Caco-2 (cell line): Measurements from ENCODE around the gene IDI1. TPM values are rescaled to one million over a fixed set of nuclear protein-coding genes. Genes with fewer than 3 reads are reported as not detected.

Source experiments
- BruUV-seq: library from RNA; stranded (reverse); fragments of 400-500 nt; replicated peaks from 2 replicates; lab custom pipeline; 2021; lab: Mats Ljungman, UMichigan
- CTCF ChIA-PET: fragments of 300-600 bp; sonication (Branson Sonifier 250); formaldehyde crosslinking; loops from one replicate; lab custom pipeline; 2022; ENCODE audit warnings: antibody characterized with exemption; lab: Charles Lee
- POLR2A ChIA-PET: fragments of 300-600 bp; sonication (Branson Sonifier 250); formaldehyde crosslinking; loops from one replicate; lab custom pipeline; 2022; ENCODE audit warnings: antibody characterized with exemption; lab: Charles Lee
- DNase-seq, 2 experiments: peaks; one replicate each; pipeline versions ENCODE4 v3.0.0 to v3.0.0-alpha.2; 2020 to 2022
- H3K27me3 ChIP-seq: replicated peaks from 2 replicates; pipeline ENCODE4 v1.6.0; 2011; ENCODE audit warnings: low read length; ENCODE audit not compliant: control insufficient read depth, insufficient read depth
- H3K36me3 ChIP-seq: 2 replicates; pipeline ENCODE4 v1.5.1; 2011; ENCODE audit warnings: low read length; ENCODE audit not compliant: control insufficient read depth, insufficient read depth
- H3K4me1 ChIP-seq: fragments of 250-450 bp; sonication (Bioruptor Pico); 2 replicates; pipeline ENCODE4 v1.5.1; 2020; ENCODE audit warnings: mild to moderate bottlenecking
- H3K4me3 ChIP-seq: 2 replicates; pipeline ENCODE4 v1.5.1; 2011; ENCODE audit warnings: low read depth, mild to moderate bottlenecking, control low read depth, low read length
- H3K9me3 ChIP-seq: fragments of 250-450 bp; sonication (Bioruptor Pico); 2 replicates; pipeline ENCODE4 v1.5.1; 2020; ENCODE audit warnings: mild to moderate bottlenecking, moderate library complexity
- H3K27ac Mint-ChIP-seq: one replicate; pipeline ENCODE4 v1.8.0; 2022; ENCODE audit warnings: mixed read lengths; ENCODE audit not compliant: unreplicated experiment
- H3K27me3 Mint-ChIP-seq: one replicate; pipeline ENCODE4 v1.8.0; 2022; ENCODE audit warnings: mixed read lengths; ENCODE audit not compliant: insufficient read depth, unreplicated experiment
- H3K36me3 Mint-ChIP-seq: one replicate; pipeline ENCODE4 v1.8.0; 2022; ENCODE audit warnings: mild to moderate bottlenecking, mixed read lengths; ENCODE audit not compliant: insufficient read depth, unreplicated experiment
- H3K4me1 Mint-ChIP-seq: one replicate; pipeline ENCODE4 v1.8.0; 2022; ENCODE audit warnings: low read depth, mixed read lengths; ENCODE audit not compliant: unreplicated experiment
- H3K4me3 Mint-ChIP-seq: one replicate; pipeline ENCODE4 v1.8.0; 2022; ENCODE audit warnings: mild to moderate bottlenecking, moderate library complexity, mixed read lengths; ENCODE audit not compliant: unreplicated experiment
- H3K9me3 Mint-ChIP-seq: one replicate; pipeline ENCODE4 v1.8.0; 2022; ENCODE audit warnings: mixed read lengths; ENCODE audit not compliant: unreplicated experiment
- CTCF ChIP-seq, 2 experiments: fragments of 200-600 bp in 1 of 2; IDR thresholded peaks; 1 replicate in 1 of 2; 2 replicates in 1 of 2; pipeline versions ENCODE4 v1.5.1 to v1.8.0; 2011 to 2022; ENCODE audit warnings: antibody characterized with exemption in 1 of 2, control low read depth in 1 of 2, inconsistent platforms in 1 of 2, low read depth in 1 of 2, low read length in 1 of 2, mild to moderate bottlenecking in 1 of 2, moderate library complexity in 1 of 2; ENCODE audit not compliant: insufficient read depth in 1 of 2, severe bottlenecking in 1 of 2, unreplicated experiment in 1 of 2
- intact Hi-C: fragments of 100-400 bp; cut with micrococcal nuclease; formaldehyde crosslinking; loops from one replicate; pipeline ENCODE4 v1.10.0; 2022; ENCODE audit not compliant: unreplicated experiment
- total RNA-seq: library from RNA; stranded (reverse); gene quantifications from 2 replicates; pipeline ENCODE4 v1.2.3, GENCODE V29; 2022

Gene IDI1
- total RNA-seq, 1 experiment from 2014 or later = 133 TPM

GRCh38 chr10:1020958-1021357, 28.0 kb downstream of the IDI1 start:
- H3K27ac Mint-ChIP-seq = no peak overlapping the region
- ChIA-PET CTCF (no interaction called here), POLR2A (interaction anchor here (1.0 to 1.1 kb wide), 2 partner anchors 14 to 28 kb away, joined by 4 to 5 read pairs; partner anchors contain the start of gene IDI1)
- no peaks in the 10 kb centered on the region for H3K27me3 ChIP-seq
- H3K4me3 Mint-ChIP-seq = no peak overlapping the region
- no peak overlapping the region for H3K4me3 ChIP-seq
- BruUV-seq = no TSS peak
- H3K4me1 Mint-ChIP-seq = no peaks in the 10 kb centered on the region
- no peaks in the 10 kb centered on the region; the same call in 1 of the 2 replicates for H3K36me3 ChIP-seq
- no peaks in the 10 kb centered on the region for H3K27me3 Mint-ChIP-seq
- no peak for TF ChIP-seq CTCF (IDR thresholded peaks at IDR 0.05; ENCODE audit: insufficient read depth in 1 of 2, low read depth in 1 of 2, low read length in 1 of 2, severe bottlenecking in 1 of 2, unreplicated experiment in 1 of 2)
- no peak for DNase-seq
- intact Hi-C loops = no loop called here
- peaks cover 65% of the 10 kb centered on the region for H3K36me3 Mint-ChIP-seq
- H3K4me1 ChIP-seq = no peaks in the 10 kb centered on the region
- H3K9me3 ChIP-seq = no peaks in the 10 kb centered on the region
- H3K9me3 Mint-ChIP-seq = no peaks in the 10 kb centered on the region

- H3K27me3 Mint-ChIP-seq = no peaks in the 10 kb centered on the region
- no peak for TF ChIP-seq CTCF (IDR thresholded peaks at IDR 0.05; ENCODE audit: insufficient read depth in 1 of 2, low read depth in 1 of 2, low read length in 1 of 2, severe bottlenecking in 1 of 2, unreplicated experiment in 1 of 2)
- H3K27me3 ChIP-seq = no peaks in the 10 kb centered on the region
- H3K4me1 Mint-ChIP-seq = no peaks in the 10 kb centered on the region
- H3K36me3 Mint-ChIP-seq = peaks cover 70% of the 10 kb centered on the region
- H3K36me3 ChIP-seq = no peaks in the 10 kb centered on the region; the same call in 1 of the 2 replicates
- ChIA-PET CTCF (no interaction called here), POLR2A (interaction anchor here (1.0 to 1.1 kb wide), 2 partner anchors 13 to 29 kb away, joined by 4 to 5 read pairs; partner anchors contain the start of gene IDI1)
- H3K9me3 Mint-ChIP-seq = no peaks in the 10 kb centered on the region
- BruUV-seq = no TSS peak
- DNase-seq = no peak
- intact Hi-C loops = no loop called here
- H3K4me3 Mint-ChIP-seq = no peak overlapping the region
- no peak overlapping the region for H3K27ac Mint-ChIP-seq
- no peaks in the 10 kb centered on the region for H3K4me1 ChIP-seq
- H3K9me3 ChIP-seq = no peaks in the 10 kb centered on the region
- H3K4me3 ChIP-seq = no peak overlapping the region
Observed at GRCh38 chr10:1020460-1020859, 28.5 kb downstream of the IDI1 start.

GRCh38 chr10:1019362-1019761, 29.6 kb downstream of the IDI1 start:
- no peaks in the 10 kb centered on the region for H3K4me1 Mint-ChIP-seq
- Histone ChIP-seq H3K27me3 (no peaks in the 10 kb centered on the region), H3K4me3 (no peak overlapping the region), H3K9me3 (no peaks in the 10 kb centered on the region), H3K4me1 (no peaks in the 10 kb centered on the region), H3K36me3 (no peaks in the 10 kb centered on the region; the same call in 1 of the 2 replicates)
- BruUV-seq = TSS peak; percentile 2
- intact Hi-C loops = no loop called here
- POLR2A ChIA-PET = interaction anchor here (0.7 to 0.8 kb wide), 2 partner anchors 30 to 514 kb away, joined by 3 to 4 read pairs; partner anchors contain the start of gene IDI1
- no peak overlapping the region for H3K27ac Mint-ChIP-seq
- CTCF ChIA-PET = no interaction called here
- no peaks in the 10 kb centered on the region for H3K27me3 Mint-ChIP-seq
- peaks cover 81% of the 10 kb centered on the region for H3K36me3 Mint-ChIP-seq
- no peak for TF ChIP-seq CTCF (IDR thresholded peaks at IDR 0.05; ENCODE audit: insufficient read depth in 1 of 2, low read depth in 1 of 2, low read length in 1 of 2, severe bottlenecking in 1 of 2, unreplicated experiment in 1 of 2)
- no peaks in the 10 kb centered on the region for H3K9me3 Mint-ChIP-seq
- no peak for DNase-seq
- H3K4me3 Mint-ChIP-seq = no peak overlapping the region
